ENCODE measurements around the gene AMBRA1.

Gene AMBRA1

GRCh38 chr11:46471943-46472661, 121.7 kb downstream of the AMBRA1 start:
- no peak for TF ChIP-seq CTCF (IDR thresholded peaks at IDR 0.05; ENCODE audit: low read depth, low read length, missing control alignments)
- no peak for DNase-seq (ENCODE audit: low read depth)
- no peak overlapping the region for H3K4me3 ChIP-seq (ENCODE audit: low read depth, low read length)

GRCh38 chr11:46469926-46470325, 123.9 kb downstream of the AMBRA1 start:
- no peak overlapping the region for H3K4me3 ChIP-seq (ENCODE audit: low read depth, low read length)
- no peak for DNase-seq (ENCODE audit: low read depth)
- TF ChIP-seq CTCF (IDR thresholded peaks at IDR 0.05; ENCODE audit: low read depth, low read length, missing control alignments) = no peak

GRCh38 chr11:46465683-46466082, 128.1 kb downstream of the AMBRA1 start:
- no peak for TF ChIP-seq CTCF (IDR thresholded peaks at IDR 0.05; ENCODE audit: low read depth, low read length, missing control alignments)
- no peak for DNase-seq (ENCODE audit: low read depth)
- H3K4me3 ChIP-seq (ENCODE audit: low read depth, low read length) = no peak overlapping the region

GRCh38 chr11:46463701-46464421, 130.0 kb downstream of the AMBRA1 start:
- TF ChIP-seq CTCF (IDR thresholded peaks at IDR 0.05; ENCODE audit: low read depth, low read length, missing control alignments) = no peak
- no peak overlapping the region for H3K4me3 ChIP-seq (ENCODE audit: low read depth, low read length)
- no peak for DNase-seq (ENCODE audit: low read depth)

- no peak overlapping the region for H3K4me3 ChIP-seq (ENCODE audit: low read depth, low read length)
- TF ChIP-seq CTCF (IDR thresholded peaks at IDR 0.05; ENCODE audit: low read depth, low read length, missing control alignments) = no peak
- DNase-seq (ENCODE audit: low read depth) = no peak
These were observed 132.3 kb downstream of the AMBRA1 start for GRCh38 chr11:46461461-46461927.

- DNase-seq (ENCODE audit: low read depth) = no peak
- TF ChIP-seq CTCF (IDR thresholded peaks at IDR 0.05; ENCODE audit: low read depth, low read length, missing control alignments) = no peak
- no peak overlapping the region for H3K4me3 ChIP-seq (ENCODE audit: low read depth, low read length)
These were observed 135.3 kb downstream of the AMBRA1 start for GRCh38 chr11:46458491-46458890.

Measured in GM12864 (cell line).